Gastroesophageal sphincter (tissue), 3 donors: ENCODE measurements around the gene CDH4.

Experiments
- EP300 ChIP-seq: sonication (generic); formaldehyde crosslinking; IDR thresholded peaks from one replicate; pipeline ENCODE4 v1.6.1; 2017; ENCODE audit warnings: antibody characterized with exemption, mild to moderate bottlenecking
- POLR2A ChIP-seq, 2 donors: fragments of 450-650 bp; IDR thresholded peaks; one replicate each; pipeline ENCODE4 v1.6.1; 2017; ENCODE audit warnings: antibody characterized with exemption in 2 of 2, mild to moderate bottlenecking in 2 of 2, moderate library complexity in 1 of 2
- TF ChIP-seq, protein P1 (sequence below), 4 experiments: fragments of 200-600 bp in 2 of 4; fragments of 450-650 bp in 2 of 4; sonication (generic) in 1 of 4; IDR thresholded peaks; one replicate each; pipeline ENCODE4 v1.5.1; 2017 to 2019; ENCODE audit warnings: antibody characterized with exemption in 4 of 4, mild to moderate bottlenecking in 2 of 4, moderate library complexity in 2 of 4

DNA sequence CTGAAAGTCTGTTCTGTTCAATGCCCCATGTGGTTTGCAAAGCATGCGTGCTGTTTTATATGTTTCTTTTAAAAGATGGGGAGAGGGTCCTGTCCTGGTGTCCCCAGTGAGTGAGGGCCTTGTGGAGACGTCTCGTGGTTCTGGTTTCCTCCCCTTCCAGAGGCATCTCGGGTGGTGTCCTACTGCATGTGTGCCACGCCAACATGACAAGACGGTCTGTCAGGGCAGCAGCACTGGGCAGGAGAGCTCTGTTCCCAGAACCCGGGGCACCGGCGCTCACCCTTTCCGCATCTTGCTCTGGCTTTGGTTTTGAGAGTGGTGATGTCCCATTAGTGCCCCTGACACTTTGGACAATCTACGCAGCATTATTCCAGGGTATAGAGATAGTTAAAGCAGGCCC lies 275.6 kb downstream of the CDH4 start:
- TF ChIP-seq, protein P1, sequence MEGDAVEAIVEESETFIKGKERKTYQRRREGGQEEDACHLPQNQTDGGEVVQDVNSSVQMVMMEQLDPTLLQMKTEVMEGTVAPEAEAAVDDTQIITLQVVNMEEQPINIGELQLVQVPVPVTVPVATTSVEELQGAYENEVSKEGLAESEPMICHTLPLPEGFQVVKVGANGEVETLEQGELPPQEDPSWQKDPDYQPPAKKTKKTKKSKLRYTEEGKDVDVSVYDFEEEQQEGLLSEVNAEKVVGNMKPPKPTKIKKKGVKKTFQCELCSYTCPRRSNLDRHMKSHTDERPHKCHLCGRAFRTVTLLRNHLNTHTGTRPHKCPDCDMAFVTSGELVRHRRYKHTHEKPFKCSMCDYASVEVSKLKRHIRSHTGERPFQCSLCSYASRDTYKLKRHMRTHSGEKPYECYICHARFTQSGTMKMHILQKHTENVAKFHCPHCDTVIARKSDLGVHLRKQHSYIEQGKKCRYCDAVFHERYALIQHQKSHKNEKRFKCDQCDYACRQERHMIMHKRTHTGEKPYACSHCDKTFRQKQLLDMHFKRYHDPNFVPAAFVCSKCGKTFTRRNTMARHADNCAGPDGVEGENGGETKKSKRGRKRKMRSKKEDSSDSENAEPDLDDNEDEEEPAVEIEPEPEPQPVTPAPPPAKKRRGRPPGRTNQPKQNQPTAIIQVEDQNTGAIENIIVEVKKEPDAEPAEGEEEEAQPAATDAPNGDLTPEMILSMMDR (IDR thresholded peaks at IDR 0.05) = no peak
- TF ChIP-seq POLR2A (IDR thresholded peaks at IDR 0.05) (no peak), EP300 (no peak)
